ENCODE measurements around the gene TOP2A.
"Not testable (repeated sequence)": the region's sequence is repeated elsewhere in the genome, so short reads cannot be mapped to it uniquely, and the experiment has no call there.

The TOP2A gene

DNA sequence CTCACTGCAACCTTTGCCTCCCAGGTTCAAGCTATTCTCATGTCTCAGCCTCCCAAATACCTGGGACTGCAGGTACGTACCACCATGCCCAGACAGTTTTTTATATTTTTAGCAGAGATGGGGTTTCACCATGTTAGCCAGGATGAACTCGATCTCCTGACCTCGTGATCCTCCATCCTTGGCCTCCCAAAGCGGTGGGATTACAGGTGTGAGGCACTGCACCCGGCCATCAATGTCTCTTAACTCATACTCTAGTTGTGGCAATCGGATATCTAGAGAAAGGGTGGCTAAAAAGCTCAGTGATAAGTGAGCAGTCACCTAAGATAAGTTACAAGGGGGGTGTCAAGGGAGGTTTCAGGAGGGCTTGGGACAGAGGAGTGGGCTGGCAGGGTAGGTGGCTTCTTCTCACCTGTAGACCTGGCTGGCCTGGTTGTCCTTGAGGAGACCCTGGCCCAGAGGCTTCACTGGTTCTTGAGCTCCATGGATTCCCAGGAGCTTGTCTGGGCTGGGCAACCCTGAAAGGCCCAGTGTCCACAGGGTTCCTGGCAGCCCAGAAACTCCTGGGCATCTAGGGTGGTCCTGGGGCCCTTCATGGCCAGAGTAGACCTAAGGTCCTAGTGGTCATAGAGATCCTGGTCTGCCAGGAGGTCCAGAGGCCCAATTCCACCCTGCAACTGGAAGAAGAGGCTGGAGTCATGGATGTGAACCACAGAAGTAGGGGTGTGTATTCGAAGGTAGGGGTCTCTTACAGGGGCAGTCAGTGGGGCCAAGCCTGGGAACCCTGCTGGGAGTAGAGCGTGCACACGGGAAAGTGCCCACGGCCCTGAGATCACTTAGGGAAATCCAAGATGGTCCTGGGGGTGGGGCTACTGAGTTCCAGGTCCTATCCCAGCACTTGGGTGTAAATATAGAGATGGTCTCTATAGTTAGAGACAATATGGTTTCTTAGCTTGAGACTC, 12.9 kb upstream of the TOP2A start:
- no peak for DNase-seq

DNA sequence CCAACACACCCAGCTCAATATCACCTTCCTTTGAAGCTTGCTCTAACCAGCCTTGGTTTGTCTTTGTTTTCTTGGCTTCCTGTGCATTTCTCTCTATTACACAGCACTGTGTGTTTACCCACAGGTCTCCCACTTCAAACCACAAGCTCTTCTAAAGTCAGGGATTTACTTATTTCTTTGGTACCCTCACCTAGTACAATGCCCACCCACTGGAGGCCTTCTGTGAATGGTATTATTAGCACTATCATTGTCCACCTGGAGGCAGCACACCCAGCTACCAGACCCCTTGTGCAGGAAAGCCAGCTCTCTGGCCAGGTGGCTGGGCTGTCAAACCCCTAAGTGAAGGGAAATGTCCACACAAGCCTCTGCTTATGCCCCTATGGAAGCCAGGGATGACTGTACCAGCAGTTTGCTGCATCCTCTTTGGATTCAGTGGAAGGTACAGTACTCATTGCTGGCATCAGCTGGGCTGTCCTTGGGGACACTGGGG, 9.4 kb upstream of the TOP2A start:
- DNase-seq, result peak in 1 of 2 donors; percentile 28

DNA sequence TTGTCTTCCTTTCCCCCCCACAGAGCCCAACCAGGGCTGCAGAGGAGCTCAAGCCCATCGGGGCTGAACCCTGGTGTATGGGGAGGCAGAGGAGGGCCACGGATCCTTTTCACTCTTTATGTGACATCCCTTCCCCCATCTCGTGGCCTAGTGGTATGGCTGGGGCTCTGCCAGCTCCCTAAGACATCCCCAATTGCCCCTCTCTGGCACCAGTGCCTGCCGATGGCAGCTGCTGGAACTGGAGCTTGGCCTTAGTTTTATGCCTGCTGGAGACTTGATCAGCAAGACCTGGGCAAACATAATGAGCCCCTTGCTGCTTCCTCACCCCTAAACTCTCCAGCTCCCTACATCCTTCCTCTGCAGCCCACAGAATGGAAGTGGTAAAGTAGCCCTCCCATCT, 8.0 kb upstream of the TOP2A start:
- no peak for DNase-seq

GRCh38 chr17:40422990-40423633, 5.4 kb upstream of the TOP2A start:
- DNase-seq, result no peak

DNA sequence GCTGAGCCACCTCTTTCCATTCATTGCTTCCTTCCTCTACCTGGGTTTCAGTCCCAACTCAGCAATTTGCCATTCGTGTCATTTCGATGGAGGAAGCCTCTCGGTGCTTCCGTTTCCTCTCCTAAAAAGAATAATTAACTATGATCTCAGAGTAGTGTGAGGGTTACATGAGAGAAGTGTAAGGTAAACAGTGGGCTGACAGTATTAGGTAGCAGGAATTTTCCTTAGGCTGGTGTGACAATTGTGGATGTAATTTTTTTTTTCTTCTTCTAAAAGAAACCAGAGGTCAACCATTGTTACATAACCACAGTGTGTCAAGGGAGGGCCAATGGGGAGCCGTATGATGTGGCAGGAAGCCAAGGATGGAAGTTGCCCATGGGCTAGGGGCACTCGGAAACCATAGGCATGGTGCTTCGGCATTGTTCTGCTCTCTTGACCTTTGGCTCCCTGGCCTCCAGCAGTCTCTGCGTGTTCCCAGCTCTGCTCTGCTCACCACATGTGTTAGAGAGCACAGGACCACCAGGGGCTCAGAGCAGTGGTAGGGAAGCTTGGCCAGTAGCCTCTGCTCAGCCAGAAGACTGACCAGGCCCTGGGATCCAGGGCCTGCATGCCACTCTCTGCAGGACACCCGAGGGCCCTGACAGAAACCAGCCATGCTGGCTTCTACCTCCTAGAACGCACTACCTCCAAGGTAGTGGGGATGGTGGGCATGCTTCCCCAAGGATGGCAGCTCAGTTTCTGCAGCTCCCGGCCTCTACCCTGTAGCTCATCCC, 2.0 kb upstream of the TOP2A start:
- no peak for DNase-seq

GRCh38 chr17:40418428-40418706, 671 bp upstream of the TOP2A start:
- no peak for DNase-seq

- no peak for DNase-seq
These were observed 463 bp downstream of the TOP2A start for GRCh38 chr17:40417258-40417608.

DNA sequence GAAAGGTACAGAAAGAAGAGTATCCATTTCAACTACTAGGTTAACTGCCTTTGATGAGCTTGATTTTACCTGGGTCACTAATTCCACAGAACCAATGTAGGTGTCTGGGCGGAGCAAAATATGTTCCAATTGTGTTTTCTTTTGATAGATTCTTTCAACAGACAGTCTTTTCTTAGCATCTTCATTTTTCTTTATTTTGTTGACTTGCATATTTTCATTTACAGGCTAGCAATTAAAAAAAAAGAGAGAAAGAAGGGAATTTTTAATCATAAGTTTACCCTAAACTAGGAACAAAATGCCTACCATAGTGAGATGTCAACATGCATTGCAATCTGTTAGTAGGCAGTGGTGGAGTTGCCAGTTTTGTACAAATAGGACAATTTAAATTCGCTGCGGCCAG, 1.0 kb downstream of the TOP2A start:
- DNase-seq, result no peak

DNA sequence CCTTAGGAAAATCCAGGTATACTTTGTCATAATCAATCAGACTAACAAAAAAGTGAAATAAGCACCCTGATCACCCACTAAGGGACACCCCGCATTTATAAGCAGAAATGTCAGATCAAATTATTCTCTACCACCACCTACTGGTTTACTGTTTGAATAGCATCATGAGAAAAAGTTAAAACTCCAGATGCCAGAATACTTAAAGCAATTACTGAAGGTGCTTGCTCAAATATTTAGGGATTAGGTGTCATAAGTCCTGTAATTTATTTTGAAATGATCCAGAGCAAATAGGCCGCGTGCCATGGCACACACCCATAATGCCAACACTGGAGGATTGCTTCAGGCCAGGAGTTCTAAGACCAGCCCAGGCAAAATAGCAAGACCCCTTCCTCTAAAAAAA, 2.3 kb downstream of the TOP2A start:
- DNase-seq, result peak in 1 of 2 donors; percentile 74

GRCh38 chr17:40414312-40414711, 3.4 kb downstream of the TOP2A start:
- not testable (repeated sequence) for DNase-seq

- DNase-seq, result no peak
These were observed 4.8 kb downstream of the TOP2A start for GRCh38 chr17:40412880-40413279.

DNA sequence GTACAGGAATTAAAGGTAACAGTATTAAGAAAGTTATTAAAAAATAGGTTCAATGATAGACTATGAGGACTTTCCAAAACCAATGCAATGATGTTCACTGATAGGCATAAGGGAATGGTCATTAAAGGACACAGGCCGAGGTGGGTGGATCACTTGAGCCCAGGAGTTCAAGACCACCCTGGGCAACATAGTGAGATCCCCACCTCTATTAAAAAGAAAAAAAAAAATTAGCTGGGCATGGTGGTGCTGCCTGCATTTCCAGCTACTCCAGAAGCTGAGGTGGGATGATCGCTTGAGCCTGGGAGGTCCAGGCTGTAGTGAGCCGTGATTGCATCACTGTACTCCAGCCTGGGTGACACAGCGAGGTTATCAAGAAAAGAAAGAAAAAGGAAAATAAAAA, 5.9 kb downstream of the TOP2A start:
- no peak for DNase-seq

- DNase-seq, result no peak
These were observed 7.6 kb downstream of the TOP2A start for GRCh38 chr17:40410082-40410481.

DNA sequence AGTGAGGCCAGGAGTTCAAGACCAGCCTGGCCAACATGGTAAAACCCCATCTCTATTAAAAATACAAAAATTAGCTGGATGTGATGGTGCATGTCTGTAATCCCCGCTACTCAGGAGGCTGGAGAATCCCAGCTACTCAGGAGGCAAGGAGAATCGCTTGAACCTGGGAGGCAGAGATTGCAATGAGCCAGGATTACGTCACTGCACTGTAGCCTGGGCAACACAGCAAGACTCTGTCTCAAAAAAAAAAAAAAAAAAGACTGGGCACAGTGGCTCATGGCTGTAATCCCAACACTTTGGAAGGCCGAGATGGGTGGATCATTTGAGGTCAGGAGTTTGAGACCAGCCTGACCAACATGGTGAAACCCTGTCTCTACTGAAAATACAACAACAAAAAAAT, 8.2 kb downstream of the TOP2A start:
- not testable (repeated sequence) for DNase-seq

DNA sequence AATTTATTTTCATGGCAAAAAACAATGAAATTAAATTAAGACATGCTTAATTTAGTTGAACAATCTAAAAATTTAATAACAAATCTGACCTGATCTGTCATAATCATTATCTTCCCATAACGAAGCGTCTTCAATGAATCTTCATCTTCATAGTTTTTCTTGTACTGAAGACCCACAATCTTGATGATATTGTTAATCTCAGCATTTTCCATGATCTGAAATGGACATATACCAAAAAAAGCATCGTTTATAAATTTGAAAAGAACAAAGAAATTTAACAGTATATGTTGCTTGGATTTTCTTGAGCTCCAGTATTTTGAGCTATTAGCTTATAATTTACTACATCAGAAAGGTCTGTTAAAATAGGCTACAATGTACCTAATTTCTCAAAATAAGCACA, 10.2 kb downstream of the TOP2A start:
- DNase-seq, result no peak

DNA sequence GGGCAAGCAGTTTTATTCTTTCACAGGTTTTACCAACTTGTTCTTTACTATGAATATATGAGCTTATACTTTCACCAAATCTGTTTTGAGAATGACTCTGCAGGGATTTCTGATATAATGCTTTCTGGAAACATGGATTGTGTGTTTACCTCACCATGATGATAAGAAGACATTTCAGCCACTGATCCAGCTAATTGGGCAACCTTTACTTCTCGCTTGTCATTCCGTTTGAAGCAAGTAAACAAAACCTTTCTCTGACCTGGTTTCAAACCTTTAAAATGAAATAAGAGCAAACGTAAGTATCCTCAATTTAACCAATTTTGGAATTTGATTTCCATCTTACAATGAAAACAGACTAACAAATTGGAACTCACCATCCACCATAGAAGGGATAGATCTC, 13.7 kb downstream of the TOP2A start:
- DNase-seq, result no peak

- DNase-seq, result peak in 1 of 2 donors; percentile 39
These were observed 15.0 kb downstream of the TOP2A start for GRCh38 chr17:40402668-40403067.

DNA sequence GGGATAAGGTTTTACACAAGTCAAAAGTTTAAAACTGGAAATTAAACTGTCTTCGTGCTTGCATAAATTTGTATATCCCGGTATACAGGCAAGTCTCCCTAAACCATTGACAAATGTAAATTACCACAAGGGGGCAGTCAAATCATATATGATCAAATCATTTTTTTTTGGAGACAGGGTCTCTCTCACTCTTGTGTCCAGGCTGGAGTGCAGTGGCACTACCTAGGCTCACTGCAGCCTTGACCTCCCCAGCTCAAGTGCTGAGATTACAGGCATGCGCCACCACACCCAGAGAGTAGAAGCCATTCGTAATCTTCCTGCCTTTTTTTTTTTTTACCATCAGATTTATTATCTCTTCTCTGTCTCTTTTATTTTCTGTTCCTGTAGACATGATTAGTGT, 18.5 kb downstream of the TOP2A start:
- peak in 1 of 2 donors; percentile 59 for DNase-seq

GRCh38 chr17:40386555-40386954, 31.1 kb downstream of the TOP2A start:
- DNase-seq, result not testable (repeated sequence)

GRCh38 chr17:40382251-40382650, 35.4 kb downstream of the TOP2A start:
- no peak for DNase-seq

- no peak for DNase-seq
These were observed 38.7 kb downstream of the TOP2A start for GRCh38 chr17:40378966-40379365.

DNA sequence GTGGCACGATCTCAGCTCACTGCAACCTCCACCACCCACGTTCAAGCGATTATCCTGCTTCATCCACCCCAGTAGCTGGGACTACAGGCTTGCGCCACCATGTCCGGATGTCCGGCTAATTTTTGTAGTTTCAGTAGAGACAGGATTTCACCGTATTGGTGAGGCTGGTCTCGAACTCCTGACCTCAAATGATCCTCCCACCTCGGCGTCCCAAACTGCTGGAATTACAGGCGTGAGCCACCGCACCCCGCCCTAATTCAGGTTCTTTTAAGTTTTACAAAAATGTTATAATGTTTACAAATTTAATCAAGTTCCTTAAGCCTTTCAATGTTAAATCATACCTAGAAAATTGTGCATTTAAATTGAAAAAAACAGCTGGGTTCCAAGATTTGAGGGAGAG, 39.9 kb downstream of the TOP2A start:
- no peak for DNase-seq

- not testable (repeated sequence) for DNase-seq
These were observed 41.2 kb downstream of the TOP2A start for GRCh38 chr17:40376541-40376940.

- DNase-seq, result not testable (repeated sequence)
These were observed 41.9 kb downstream of the TOP2A start for GRCh38 chr17:40375786-40376185.

Measured in CD4-positive, alpha-beta T cell treated with Interferon alpha-2 for 1 hour (primary cell).